Measurements from ENCODE around the gene EFCAB3.
"Not testable (repeated sequence)": the region's sequence is repeated elsewhere in the genome, so short reads cannot be mapped to it uniquely, and the experiment has no call there.

The EFCAB3 gene

DNA sequence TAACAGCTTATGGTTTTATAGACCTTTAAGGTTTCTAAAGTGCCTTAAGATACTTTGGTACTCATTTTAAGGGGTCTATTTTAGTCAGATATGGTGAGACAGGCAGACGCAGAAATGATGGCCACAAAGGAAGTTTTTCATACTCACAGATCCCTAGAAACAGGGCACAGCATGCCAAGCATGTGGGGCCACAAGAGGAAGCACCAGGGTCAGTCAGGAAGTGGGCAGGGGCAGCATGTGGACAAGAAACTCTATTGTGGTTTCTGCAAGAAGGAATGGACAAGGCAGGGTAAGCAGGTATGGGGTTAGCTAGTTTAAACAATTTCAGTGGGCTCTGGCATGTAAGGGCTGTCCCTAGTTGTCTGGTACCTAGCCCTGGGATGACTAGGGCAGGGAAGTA is 8.5 kb downstream of the EFCAB3 start:
- TF ChIP-seq, protein P1, sequence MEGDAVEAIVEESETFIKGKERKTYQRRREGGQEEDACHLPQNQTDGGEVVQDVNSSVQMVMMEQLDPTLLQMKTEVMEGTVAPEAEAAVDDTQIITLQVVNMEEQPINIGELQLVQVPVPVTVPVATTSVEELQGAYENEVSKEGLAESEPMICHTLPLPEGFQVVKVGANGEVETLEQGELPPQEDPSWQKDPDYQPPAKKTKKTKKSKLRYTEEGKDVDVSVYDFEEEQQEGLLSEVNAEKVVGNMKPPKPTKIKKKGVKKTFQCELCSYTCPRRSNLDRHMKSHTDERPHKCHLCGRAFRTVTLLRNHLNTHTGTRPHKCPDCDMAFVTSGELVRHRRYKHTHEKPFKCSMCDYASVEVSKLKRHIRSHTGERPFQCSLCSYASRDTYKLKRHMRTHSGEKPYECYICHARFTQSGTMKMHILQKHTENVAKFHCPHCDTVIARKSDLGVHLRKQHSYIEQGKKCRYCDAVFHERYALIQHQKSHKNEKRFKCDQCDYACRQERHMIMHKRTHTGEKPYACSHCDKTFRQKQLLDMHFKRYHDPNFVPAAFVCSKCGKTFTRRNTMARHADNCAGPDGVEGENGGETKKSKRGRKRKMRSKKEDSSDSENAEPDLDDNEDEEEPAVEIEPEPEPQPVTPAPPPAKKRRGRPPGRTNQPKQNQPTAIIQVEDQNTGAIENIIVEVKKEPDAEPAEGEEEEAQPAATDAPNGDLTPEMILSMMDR (IDR thresholded peaks at IDR 0.05; ENCODE audit: low read depth, low read length) = no peak
- DNase-seq = no peak
- H3K36me3 ChIP-seq = no peaks in the 10 kb centered on the region
- H3K4me3 ChIP-seq (ENCODE audit: low read depth, low read length) = no peak overlapping the region
- H3K4me1 ChIP-seq = no peaks in the 10 kb centered on the region
- H3K9me3 ChIP-seq = no peaks in the 10 kb centered on the region
- H3K27me3 ChIP-seq = no peaks in the 10 kb centered on the region; the same call in 1 of the 2 replicates

DNA sequence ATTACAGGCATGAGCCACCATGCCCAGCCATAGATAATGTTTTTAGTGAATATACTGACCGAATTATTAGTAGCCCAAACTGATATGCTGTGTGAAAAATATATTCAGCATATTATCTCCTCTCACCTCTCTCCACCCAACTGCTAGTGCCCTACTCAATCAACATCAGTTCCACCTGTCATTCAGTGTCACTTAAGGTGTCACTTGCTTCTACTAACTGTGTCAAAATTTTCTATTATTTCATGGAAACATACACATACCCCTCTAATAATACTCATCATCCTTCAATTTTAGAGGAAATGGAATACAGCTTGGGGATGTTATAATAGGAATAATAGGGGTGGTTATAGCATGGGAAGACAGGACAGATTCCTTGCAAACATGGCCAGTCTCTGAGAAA is 12.6 kb downstream of the EFCAB3 start:
- DNase-seq = no peak
- H3K27me3 ChIP-seq = peaks cover 4% of the 10 kb centered on the region
- H3K36me3 ChIP-seq = no peaks in the 10 kb centered on the region
- H3K9me3 ChIP-seq = no peaks in the 10 kb centered on the region
- no peak overlapping the region for H3K4me3 ChIP-seq (ENCODE audit: low read depth, low read length)
- H3K4me1 ChIP-seq = no peaks in the 10 kb centered on the region
- TF ChIP-seq, protein P1 (IDR thresholded peaks at IDR 0.05; ENCODE audit: low read depth, low read length) = no peak

DNA sequence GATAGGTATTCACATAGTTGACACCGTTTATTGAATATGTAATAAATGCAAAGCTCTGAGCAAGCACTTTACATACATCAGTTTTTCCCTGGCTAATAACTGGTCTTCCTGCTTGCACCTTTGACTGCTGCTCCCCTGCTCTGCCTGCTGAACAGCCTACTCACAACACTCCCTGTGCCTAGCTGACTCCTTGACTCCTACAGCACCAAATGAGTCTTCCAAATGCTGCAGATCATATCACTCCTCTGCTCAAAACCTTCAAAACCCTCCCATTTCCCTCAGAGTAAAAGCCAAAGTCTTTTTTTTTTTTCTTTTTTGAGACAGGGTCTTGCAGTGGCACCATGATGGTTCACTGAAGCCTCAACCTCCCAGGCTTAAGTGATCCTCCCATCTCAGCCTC is 18.5 kb downstream of the EFCAB3 start:
- TF ChIP-seq, protein P1 (IDR thresholded peaks at IDR 0.05; ENCODE audit: low read depth, low read length) = no peak
- DNase-seq = no peak
- H3K4me3 ChIP-seq (ENCODE audit: low read depth, low read length) = no peak overlapping the region
- no peaks in the 10 kb centered on the region; the same call in 1 of the 2 replicates for H3K9me3 ChIP-seq
- peaks cover 4% of the 10 kb centered on the region; the same call in 1 of the 2 replicates for H3K27me3 ChIP-seq
- H3K36me3 ChIP-seq = no peaks in the 10 kb centered on the region
- no peaks in the 10 kb centered on the region for H3K4me1 ChIP-seq

DNA sequence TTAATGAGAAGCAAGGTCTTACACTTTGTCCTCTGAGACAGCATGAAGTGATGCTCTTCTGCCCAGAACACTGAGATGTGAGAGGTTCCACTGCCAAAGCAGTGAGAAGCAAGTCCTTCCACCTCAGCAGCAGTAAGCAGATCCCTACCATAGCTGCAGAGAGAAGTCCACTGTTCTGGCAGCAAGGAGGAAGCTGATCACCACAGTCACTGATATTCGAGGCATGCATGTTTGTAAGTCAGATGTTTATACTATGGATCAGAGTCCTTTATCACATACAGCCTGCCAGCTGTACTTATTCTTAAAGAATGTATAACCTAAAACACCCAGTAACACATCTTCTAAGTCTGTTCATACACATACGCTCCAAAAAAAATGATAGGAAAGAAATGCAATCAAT is 25.1 kb downstream of the EFCAB3 start:
- TF ChIP-seq, protein P1 (IDR thresholded peaks at IDR 0.05; ENCODE audit: low read depth, low read length) = no peak
- Histone ChIP-seq H3K4me3 (ENCODE audit: low read depth, low read length) (no peak overlapping the region), H3K27me3 (peaks cover 3% of the 10 kb centered on the region; the same call in 1 of the 2 replicates), H3K36me3 (no peaks in the 10 kb centered on the region), H3K9me3 (no peaks in the 10 kb centered on the region; the same call in 1 of the 2 replicates), H3K4me1 (no peaks in the 10 kb centered on the region)
- DNase-seq = no peak

DNA sequence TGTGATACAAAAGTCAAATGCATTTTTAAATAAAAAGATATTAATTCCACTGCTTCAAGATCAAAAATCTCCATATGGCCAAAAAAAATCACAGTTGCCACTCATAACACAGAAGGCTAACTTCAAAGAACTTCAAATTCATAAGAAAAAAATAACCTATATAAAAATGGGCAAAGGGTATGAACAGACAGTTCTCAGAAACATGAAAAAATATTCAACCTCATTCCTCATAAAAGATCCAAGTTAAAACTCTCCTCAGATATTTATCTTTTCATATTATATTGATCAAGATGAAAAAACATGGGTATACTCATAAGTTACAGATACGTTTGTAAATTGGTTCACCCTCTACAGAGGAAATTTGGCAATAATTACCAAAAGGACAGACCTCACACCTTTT is 32.7 kb downstream of the EFCAB3 start:
- H3K27me3 ChIP-seq; H3K4me3 ChIP-seq (ENCODE audit: low read depth, low read length); H3K9me3 ChIP-seq; H3K36me3 ChIP-seq; DNase-seq; H3K4me1 ChIP-seq: not testable (repeated sequence)

DNA sequence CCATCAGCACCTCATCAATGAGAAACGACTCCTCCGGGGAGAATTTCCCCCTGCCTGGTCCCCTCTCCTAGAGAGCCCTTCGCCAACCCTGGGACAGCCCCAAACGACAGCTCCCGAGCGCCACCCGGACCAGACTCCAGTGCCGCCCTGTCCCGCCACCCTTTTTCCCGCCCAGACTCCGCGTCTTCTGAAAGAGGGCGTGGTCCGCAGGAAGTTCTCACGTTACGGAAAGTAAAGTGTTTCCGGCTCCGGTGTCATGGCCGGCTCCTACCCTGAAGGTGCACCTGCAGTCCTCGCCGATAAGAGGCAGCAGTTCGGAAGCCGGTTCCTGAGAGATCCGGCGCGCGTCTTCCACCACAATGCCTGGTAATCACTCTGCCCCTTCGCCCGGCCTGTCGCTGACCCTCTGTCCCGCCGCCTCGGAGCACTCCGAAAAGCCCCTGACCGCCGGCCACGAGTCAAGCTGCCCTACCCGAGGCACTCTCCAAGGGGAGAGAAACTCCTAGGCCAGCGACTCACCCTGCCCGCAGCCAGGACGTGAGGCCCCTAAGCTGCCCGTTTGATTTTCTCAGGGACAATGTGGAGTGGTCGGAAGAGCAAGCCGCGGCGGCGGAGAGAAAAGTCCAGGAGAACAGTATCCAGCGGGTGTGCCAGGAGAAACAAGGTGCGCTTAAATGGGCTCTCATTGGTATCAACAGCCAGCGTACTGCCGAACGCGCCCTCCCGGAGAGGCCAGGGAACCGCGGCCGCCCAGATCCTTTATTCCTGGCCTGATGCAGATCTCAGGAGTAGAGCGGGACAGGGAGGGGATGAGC is 43.5 kb downstream of the EFCAB3 start, which contains the start of gene METTL2A:
METTL2A (plus strand) TSS at position 251 of the 815 bp plus-strand sequence; CDS start at position 257, 6 bp downstream.
- H3K9me3 ChIP-seq, H3K4me1 ChIP-seq, H3K36me3 ChIP-seq, H3K27me3 ChIP-seq: not testable (repeated sequence)
- peak; percentile 92 for DNase-seq
- TF ChIP-seq, protein P1 (IDR thresholded peaks at IDR 0.05; ENCODE audit: low read depth, low read length) = peak; percentile 39
- H3K4me3 ChIP-seq (ENCODE audit: low read depth, low read length) = peak within 1 kb of the TSS; percentile 77

DNA sequence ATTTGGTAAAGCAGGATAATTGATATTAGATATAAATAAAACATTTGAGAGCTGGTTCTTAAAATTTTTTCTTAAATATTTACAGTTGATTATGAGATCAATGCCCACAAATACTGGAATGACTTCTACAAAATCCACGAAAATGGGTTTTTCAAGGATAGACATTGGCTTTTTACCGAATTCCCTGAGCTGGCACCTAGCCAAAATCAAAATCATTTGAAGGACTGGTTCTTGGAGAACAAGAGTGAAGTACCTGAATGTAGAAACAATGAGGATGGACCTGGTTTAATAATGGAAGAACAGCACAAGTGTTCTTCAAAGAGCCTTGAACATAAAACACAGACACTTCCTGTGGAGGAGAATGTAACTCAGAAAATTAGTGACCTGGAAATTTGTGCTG is 45.9 kb downstream of the EFCAB3 start:
- not testable (repeated sequence) for DNase-seq; H3K27me3 ChIP-seq; H3K4me1 ChIP-seq; H3K4me3 ChIP-seq (ENCODE audit: low read depth, low read length); H3K9me3 ChIP-seq; H3K36me3 ChIP-seq

DNA sequence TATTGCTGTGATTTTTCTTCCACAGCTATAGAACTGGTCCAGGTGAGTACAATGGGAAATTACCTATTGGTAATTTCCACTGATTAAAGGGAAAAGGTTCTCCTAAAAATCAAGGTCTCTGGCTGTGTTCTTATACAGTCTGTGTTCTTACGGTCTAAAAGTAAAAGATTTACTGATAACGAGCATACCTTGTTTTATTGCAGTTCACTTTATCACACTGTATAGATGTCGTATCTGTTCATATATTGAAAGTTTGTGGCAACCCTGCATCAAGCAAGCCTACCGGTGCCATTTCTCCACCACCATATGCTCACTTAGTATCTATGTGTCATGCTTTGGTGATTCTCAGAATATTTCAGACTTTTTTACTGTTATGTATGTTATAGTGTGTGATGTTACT is 54.9 kb downstream of the EFCAB3 start:
- not testable (repeated sequence) for H3K36me3 ChIP-seq; H3K4me3 ChIP-seq (ENCODE audit: low read depth, low read length); H3K27me3 ChIP-seq; H3K9me3 ChIP-seq; H3K4me1 ChIP-seq; DNase-seq

DNA sequence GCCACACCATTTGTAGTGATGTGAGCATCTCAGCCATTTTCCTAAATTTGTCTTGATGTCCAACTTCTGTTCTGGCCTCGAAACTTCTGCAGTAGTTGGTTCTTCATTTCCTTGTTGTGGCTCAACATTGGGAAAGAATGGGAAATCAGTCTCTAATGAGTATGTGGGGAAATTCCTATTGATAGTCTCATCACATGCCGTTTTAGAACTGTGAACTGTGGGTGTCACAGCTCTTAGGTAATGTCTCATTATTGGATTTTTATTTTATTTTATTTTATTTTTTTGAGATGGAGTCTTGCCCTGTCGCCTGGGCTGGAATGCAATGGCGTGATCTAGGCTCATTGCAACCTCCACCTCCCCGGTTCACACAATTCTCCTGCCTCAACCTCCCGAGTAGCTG is 60.8 kb downstream of the EFCAB3 start:
- not testable (repeated sequence) for H3K4me1 ChIP-seq; H3K27me3 ChIP-seq; H3K9me3 ChIP-seq; DNase-seq; H3K4me3 ChIP-seq (ENCODE audit: low read depth, low read length)
- H3K36me3 ChIP-seq = peaks cover 24% of the 10 kb centered on the region; the same call in 1 of the 2 replicates
